Measurements from ENCODE around the gene NUP62. TPM values are rescaled to one million over a fixed set of nuclear protein-coding genes. Genes with fewer than 3 reads are reported as not detected.
A peak's percentile ranks its signal among the peaks of the same experiment; 100 is the strongest.

Gene NUP62
- total RNA-seq, 3 donors from 2014 or later, result 30.9 to 41.0 (median 36.4) TPM

- H3K27ac ChIP-seq, result no peak overlapping the region
- TF ChIP-seq POLR2AphosphoS5 (IDR thresholded peaks at IDR 0.05), result no peak
- TF ChIP-seq POLR2A (IDR thresholded peaks at IDR 0.05), result no peak
- TF ChIP-seq CTCF (IDR thresholded peaks at IDR 0.05), result no peak
- no peaks in the 10 kb centered on the region for H3K4me1 ChIP-seq
- no peak for DNase-seq (ENCODE audit: low spot score in 2 of 2)
- no peaks in the 10 kb centered on the region for H3K27me3 ChIP-seq
- H3K36me3 ChIP-seq, result peaks cover 9% of the 10 kb centered on the region
- intact Hi-C loops (cut with DNase I; ENCODE audit: low total_unique reads), result no loop called here
- H3K9me3 ChIP-seq, result no peaks in the 10 kb centered on the region
- H3K4me3 ChIP-seq, result no peak overlapping the region
These were observed 22.3 kb downstream of the NUP62 start for GRCh38 chr19:49906879-49907564.

GRCh38 chr19:49904136-49904535 is 25.2 kb downstream of the NUP62 start:
- intact Hi-C loops (cut with DNase I; ENCODE audit: low total_unique reads), result no loop called here
- Histone ChIP-seq H3K27ac (no peak overlapping the region), H3K36me3 (peaks cover 9% of the 10 kb centered on the region), H3K27me3 (no peaks in the 10 kb centered on the region), H3K4me1 (no peaks in the 10 kb centered on the region), H3K4me3 (no peak overlapping the region), H3K9me3 (no peaks in the 10 kb centered on the region)
- TF ChIP-seq CTCF (IDR thresholded peaks at IDR 0.05), result no peak
- no peak for TF ChIP-seq POLR2AphosphoS5 (IDR thresholded peaks at IDR 0.05)
- TF ChIP-seq POLR2A (IDR thresholded peaks at IDR 0.05), result no peak
- no peak for DNase-seq (ENCODE audit: low spot score in 2 of 2)

GRCh38 chr19:49896863-49897621 is 32.3 kb downstream of the NUP62 start, which contains the start of gene IL4I1:
Gene IL4I1 (minus strand): TSS chr19:49896887. CDS start chr19:49896160, 727 bp downstream.
- Histone ChIP-seq H3K9me3 (no peaks in the 10 kb centered on the region), H3K4me3 (peak within 1 kb of the TSS in 1 of 3 donors; percentile 31), H3K36me3 (no peaks in the 10 kb centered on the region), H3K4me1 (no peaks in the 10 kb centered on the region), H3K27ac (peak within 1 kb of the TSS; percentile 45 to 71), H3K27me3 (no peaks in the 10 kb centered on the region)
- TF ChIP-seq POLR2AphosphoS5 (IDR thresholded peaks at IDR 0.05) (no peak), CTCF (IDR thresholded peaks at IDR 0.05) (no peak), POLR2A (IDR thresholded peaks at IDR 0.05) (no peak)
- DNase-seq (ENCODE audit: low spot score in 2 of 2), result no peak
- intact Hi-C loops (cut with DNase I; ENCODE audit: low total_unique reads), result no loop called here

- H3K27ac ChIP-seq, result peak overlapping the region in 1 of 2 donors; percentile 71
- intact Hi-C loops (cut with DNase I; ENCODE audit: low total_unique reads), result no loop called here
- TF ChIP-seq POLR2A (IDR thresholded peaks at IDR 0.05) (no peak), CTCF (IDR thresholded peaks at IDR 0.05) (no peak), POLR2AphosphoS5 (IDR thresholded peaks at IDR 0.05) (no peak)
- no peaks in the 10 kb centered on the region for H3K36me3 ChIP-seq
- DNase-seq (ENCODE audit: low spot score in 2 of 2), result no peak
- H3K27me3 ChIP-seq, result no peaks in the 10 kb centered on the region
- H3K4me1 ChIP-seq, result no peaks in the 10 kb centered on the region
- H3K4me3 ChIP-seq, result no peak overlapping the region
- H3K9me3 ChIP-seq, result no peaks in the 10 kb centered on the region
These were observed 33.6 kb downstream of the NUP62 start for GRCh38 chr19:49895566-49896297.

Measured in breast epithelium (tissue), 4 donors.